H1 (cell line): Measurements from ENCODE around the gene SKOR2. TPM values are rescaled to one million over a fixed set of nuclear protein-coding genes. Genes with fewer than 3 reads are reported as not detected.

Experiments
- TEAD4 ChIP-seq: IDR thresholded peaks from 2 replicates; pipeline ENCODE4 v1.6.1; 2012; ENCODE audit warnings: low read depth, low read length, inconsistent platforms, mixed read lengths
- polyA plus RNA-seq, 7 experiments: library from polyadenylated mRNA; depleted of rRNA in 3 of 7; stranded (reverse) in 5 of 7; unstranded in 2 of 7; fragments of >200 nt in 5 of 7; fragments of 200-250 nt in 2 of 7; gene quantifications; 1 replicate in 5 of 7; 2 replicates in 1 of 7; 4 replicates in 1 of 7; pipeline versions ENCODE4 v1.2.1 to v1.2.3, GENCODE V29; 2011 to 2013; ENCODE audit warnings: missing spikeins in 2 of 7, mixed read lengths in 2 of 7
- total RNA-seq: library from RNA; stranded (reverse); fragmentation: NEBNext Ultra II Directional; extraction: Animal tissue kit (Norgen Biotek cat#: 25700); gene quantifications from 2 replicates; pipeline ENCODE4 v1.2.1, GENCODE V29; 2021
- TF ChIP-seq, protein P1 (sequence below): fragments of 300-600 bp; sonication (generic); IDR thresholded peaks from 2 replicates; pipeline ENCODE4 v1.7.1; 2012; ENCODE audit warnings: low read length, moderate library complexity, mild to moderate bottlenecking, inconsistent platforms; ENCODE audit not compliant: insufficient replicate concordance

SKOR2 gene
- total and polyA plus RNA-seq, 2 of the 8 experiments (the other 6 are each of a cell fraction or from before 2014, with no cell fraction given), result 0.05 to 0.11 TPM

DNA sequence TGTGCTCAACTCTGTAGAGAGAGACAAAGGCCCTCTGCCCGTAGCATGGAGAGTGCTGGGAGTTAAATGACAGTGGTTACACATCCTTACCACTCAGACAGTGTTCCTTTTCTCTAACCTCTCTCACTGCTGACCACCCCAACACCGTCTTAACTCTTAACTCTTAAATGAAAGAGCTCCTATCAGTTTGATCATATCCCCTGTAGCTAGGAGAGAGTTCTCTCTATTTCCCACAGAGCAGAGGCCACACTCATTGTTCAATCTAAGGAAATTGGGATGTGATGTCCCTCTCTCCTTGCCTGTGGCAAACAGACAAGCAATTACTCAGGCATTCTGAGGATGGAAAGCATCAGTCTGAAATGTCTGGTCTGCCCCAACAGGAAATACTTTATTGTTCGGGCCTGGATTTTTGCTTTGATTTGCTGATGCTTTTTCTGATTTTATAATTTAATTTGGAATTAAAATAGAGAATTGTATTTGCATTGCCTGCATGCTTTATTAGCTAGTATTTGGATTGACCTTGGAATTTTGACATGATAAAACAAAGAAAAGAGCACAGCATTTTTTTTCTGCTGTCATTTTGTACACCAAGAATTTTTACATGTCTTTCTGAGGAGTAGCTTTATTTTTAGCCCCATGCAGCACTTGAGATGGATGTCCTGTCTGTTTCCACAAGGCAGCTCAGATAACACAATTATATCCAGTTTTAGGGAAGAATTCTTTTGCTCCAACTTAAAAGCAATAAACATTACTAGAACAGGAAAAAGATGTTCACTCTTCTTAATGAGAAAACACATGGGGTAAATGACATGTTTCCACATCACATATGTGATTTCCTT, 47.6 kb downstream of the SKOR2 start (continued):
- TF ChIP-seq, protein P1, sequence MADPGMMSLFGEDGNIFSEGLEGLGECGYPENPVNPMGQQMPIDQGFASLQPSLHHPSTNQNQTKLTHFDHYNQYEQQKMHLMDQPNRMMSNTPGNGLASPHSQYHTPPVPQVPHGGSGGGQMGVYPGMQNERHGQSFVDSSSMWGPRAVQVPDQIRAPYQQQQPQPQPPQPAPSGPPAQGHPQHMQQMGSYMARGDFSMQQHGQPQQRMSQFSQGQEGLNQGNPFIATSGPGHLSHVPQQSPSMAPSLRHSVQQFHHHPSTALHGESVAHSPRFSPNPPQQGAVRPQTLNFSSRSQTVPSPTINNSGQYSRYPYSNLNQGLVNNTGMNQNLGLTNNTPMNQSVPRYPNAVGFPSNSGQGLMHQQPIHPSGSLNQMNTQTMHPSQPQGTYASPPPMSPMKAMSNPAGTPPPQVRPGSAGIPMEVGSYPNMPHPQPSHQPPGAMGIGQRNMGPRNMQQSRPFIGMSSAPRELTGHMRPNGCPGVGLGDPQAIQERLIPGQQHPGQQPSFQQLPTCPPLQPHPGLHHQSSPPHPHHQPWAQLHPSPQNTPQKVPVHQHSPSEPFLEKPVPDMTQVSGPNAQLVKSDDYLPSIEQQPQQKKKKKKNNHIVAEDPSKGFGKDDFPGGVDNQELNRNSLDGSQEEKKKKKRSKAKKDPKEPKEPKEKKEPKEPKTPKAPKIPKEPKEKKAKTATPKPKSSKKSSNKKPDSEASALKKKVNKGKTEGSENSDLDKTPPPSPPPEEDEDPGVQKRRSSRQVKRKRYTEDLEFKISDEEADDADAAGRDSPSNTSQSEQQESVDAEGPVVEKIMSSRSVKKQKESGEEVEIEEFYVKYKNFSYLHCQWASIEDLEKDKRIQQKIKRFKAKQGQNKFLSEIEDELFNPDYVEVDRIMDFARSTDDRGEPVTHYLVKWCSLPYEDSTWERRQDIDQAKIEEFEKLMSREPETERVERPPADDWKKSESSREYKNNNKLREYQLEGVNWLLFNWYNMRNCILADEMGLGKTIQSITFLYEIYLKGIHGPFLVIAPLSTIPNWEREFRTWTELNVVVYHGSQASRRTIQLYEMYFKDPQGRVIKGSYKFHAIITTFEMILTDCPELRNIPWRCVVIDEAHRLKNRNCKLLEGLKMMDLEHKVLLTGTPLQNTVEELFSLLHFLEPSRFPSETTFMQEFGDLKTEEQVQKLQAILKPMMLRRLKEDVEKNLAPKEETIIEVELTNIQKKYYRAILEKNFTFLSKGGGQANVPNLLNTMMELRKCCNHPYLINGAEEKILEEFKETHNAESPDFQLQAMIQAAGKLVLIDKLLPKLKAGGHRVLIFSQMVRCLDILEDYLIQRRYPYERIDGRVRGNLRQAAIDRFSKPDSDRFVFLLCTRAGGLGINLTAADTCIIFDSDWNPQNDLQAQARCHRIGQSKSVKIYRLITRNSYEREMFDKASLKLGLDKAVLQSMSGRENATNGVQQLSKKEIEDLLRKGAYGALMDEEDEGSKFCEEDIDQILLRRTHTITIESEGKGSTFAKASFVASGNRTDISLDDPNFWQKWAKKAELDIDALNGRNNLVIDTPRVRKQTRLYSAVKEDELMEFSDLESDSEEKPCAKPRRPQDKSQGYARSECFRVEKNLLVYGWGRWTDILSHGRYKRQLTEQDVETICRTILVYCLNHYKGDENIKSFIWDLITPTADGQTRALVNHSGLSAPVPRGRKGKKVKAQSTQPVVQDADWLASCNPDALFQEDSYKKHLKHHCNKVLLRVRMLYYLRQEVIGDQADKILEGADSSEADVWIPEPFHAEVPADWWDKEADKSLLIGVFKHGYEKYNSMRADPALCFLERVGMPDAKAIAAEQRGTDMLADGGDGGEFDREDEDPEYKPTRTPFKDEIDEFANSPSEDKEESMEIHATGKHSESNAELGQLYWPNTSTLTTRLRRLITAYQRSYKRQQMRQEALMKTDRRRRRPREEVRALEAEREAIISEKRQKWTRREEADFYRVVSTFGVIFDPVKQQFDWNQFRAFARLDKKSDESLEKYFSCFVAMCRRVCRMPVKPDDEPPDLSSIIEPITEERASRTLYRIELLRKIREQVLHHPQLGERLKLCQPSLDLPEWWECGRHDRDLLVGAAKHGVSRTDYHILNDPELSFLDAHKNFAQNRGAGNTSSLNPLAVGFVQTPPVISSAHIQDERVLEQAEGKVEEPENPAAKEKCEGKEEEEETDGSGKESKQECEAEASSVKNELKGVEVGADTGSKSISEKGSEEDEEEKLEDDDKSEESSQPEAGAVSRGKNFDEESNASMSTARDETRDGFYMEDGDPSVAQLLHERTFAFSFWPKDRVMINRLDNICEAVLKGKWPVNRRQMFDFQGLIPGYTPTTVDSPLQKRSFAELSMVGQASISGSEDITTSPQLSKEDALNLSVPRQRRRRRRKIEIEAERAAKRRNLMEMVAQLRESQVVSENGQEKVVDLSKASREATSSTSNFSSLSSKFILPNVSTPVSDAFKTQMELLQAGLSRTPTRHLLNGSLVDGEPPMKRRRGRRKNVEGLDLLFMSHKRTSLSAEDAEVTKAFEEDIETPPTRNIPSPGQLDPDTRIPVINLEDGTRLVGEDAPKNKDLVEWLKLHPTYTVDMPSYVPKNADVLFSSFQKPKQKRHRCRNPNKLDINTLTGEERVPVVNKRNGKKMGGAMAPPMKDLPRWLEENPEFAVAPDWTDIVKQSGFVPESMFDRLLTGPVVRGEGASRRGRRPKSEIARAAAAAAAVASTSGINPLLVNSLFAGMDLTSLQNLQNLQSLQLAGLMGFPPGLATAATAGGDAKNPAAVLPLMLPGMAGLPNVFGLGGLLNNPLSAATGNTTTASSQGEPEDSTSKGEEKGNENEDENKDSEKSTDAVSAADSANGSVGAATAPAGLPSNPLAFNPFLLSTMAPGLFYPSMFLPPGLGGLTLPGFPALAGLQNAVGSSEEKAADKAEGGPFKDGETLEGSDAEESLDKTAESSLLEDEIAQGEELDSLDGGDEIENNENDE, result no peak
- TF ChIP-seq TEAD4, result no peak
- TF ChIP-seq, all 59 proteins: peak for 0
